OCI-LY3 (cell line): Measurements from ENCODE around the gene TRANK1.

ENCODE experiments used
- CTCF ChIP-seq: fragments of 200-600, 300-600 bp; sonication (generic); IDR thresholded peaks from 2 replicates; pipeline ENCODE4 v1.5.1; 2014; ENCODE audit warnings: antibody characterized with exemption, low read length, low read depth
- EZH2phosphoT487 ChIP-seq: fragments of 200-600 bp; shearing (Covaris generic); IDR thresholded peaks from 2 replicates; pipeline ENCODE4 v1.6.1; 2018; ENCODE audit warnings: antibody characterized with exemption, mixed run types, low read depth

GRCh38 chr3:36941658-36942057, 3.2 kb downstream of the TRANK1 start:
- no peak for TF ChIP-seq CTCF
- TF ChIP-seq EZH2phosphoT487: no peak
